ENCODE results near the gene MAST2. TPM values are rescaled to one million over a fixed set of nuclear protein-coding genes. Genes with fewer than 3 reads are reported as not detected.

The MAST2 gene
- total and polyA plus RNA-seq, 2 donors (not counting 3 experiments of a cell fraction or from before 2014, with no cell fraction given): 25.0 to 41.2 TPM

GRCh38 chr1:45850017-45850416 is 46.6 kb downstream of the MAST2 start:
- Histone ChIP-seq H3K9ac (replicated peaks; ENCODE audit: extremely low read depth, insufficient read depth, low read length) (no peak overlapping the region), H3K27me3 (ENCODE audit: control insufficient read depth in 2 of 2, insufficient read depth in 2 of 2, low read length in 2 of 2) (no peaks in the 10 kb centered on the region), H2AFZ (ENCODE audit: low read depth, low read length) (no peak overlapping the region), H4K20me1 (replicated peaks; ENCODE audit: control insufficient read depth, extremely low read depth, insufficient read depth, low read length) (no peaks in the 10 kb centered on the region), H3K36me3 (ENCODE audit: control insufficient read depth in 2 of 2, extremely low read depth in 1 of 2, insufficient read depth in 2 of 2, low read length in 2 of 2) (no peaks in the 10 kb centered on the region), H3K79me2 (ENCODE audit: control insufficient read depth, insufficient read depth, low read length) (peaks cover 20% of the 10 kb centered on the region), H3K27ac (ENCODE audit: insufficient read depth, low read depth, low read length) (no peak overlapping the region), H3K9me1 (replicated peaks; ENCODE audit: control insufficient read depth, extremely low read depth, insufficient read depth, low read length) (no peaks in the 10 kb centered on the region), H3K9me3 (replicated peaks; ENCODE audit: control insufficient read depth, insufficient read depth, low read length) (no peaks in the 10 kb centered on the region), H3K4me1 (ENCODE audit: control insufficient read depth, extremely low read depth, insufficient read depth, low read length) (peaks cover 2% of the 10 kb centered on the region), H3K4me3 (replicated peaks in 1 of 3; ENCODE audit: insufficient read depth in 1 of 3, low read depth in 1 of 3, low read length in 3 of 3) (no peak overlapping the region), H3K4me2 (ENCODE audit: insufficient read depth, low read length) (no peak overlapping the region)
- no TSS peak for BruUV-seq (replicated peaks)
- intact Hi-C loops (cut with micrococcal nuclease): no loop called here
- dilution Hi-C loops (cut with MboI; ENCODE audit: extremely low pct_ligation_motif_present, low sequenced_read_pairs): no loop called here
- no peak for DNase-seq (ENCODE audit: low read depth, low spot score)
- no peak for TF ChIP-seq CTCF (IDR thresholded peaks at IDR 0.05; ENCODE audit: extremely low read depth in 1 of 2, insufficient read depth in 1 of 2, low read depth in 1 of 2, low read length in 2 of 2)
- no peak for TF ChIP-seq MAX (IDR thresholded peaks at IDR 0.05; ENCODE audit: insufficient read depth, insufficient read length)
- no peak for TF ChIP-seq POLR2A (IDR thresholded peaks at IDR 0.05; ENCODE audit: low read depth, low read length)
- TF ChIP-seq MYC (IDR thresholded peaks at IDR 0.05; ENCODE audit: low read depth, low read length): no peak
- no peak for TF ChIP-seq FOS (IDR thresholded peaks at IDR 0.05; ENCODE audit: borderline replicate concordance, insufficient read depth, low read length)
- no peak for TF ChIP-seq EZH2 (IDR thresholded peaks at IDR 0.05; ENCODE audit: borderline replicate concordance, low read depth, low read length, severe bottlenecking)
- no peak for TF ChIP-seq JUN (IDR thresholded peaks at IDR 0.05; ENCODE audit: borderline replicate concordance, insufficient read depth, insufficient read length, low read depth)
- no peak for TF ChIP-seq GATA2 (IDR thresholded peaks at IDR 0.05; ENCODE audit: insufficient read depth, insufficient read length, low read depth, low read length)
- TF ChIP-seq POLR2AphosphoS5 (IDR thresholded peaks at IDR 0.05; ENCODE audit: insufficient read depth, low read depth, low read length): no peak
- FAIRE-seq: no peak
- CTCF ChIA-PET: no interaction called here
- POLR2A ChIA-PET: no interaction called here

Data from endothelial cell of umbilical vein (primary cell).